Measurements from ENCODE around the gene OR52I1. TPM values are rescaled to one million over a fixed set of nuclear protein-coding genes. Genes with fewer than 3 reads are reported as not detected.

The OR52I1 gene
- total RNA-seq, 2 experiments from 2014 or later: not detected

- intact Hi-C loops (cut with DNase I, micrococcal nuclease): no loop called here
- Mint-ChIP-seq H3K4me1 (no peaks in the 10 kb centered on the region), H3K9me3 (ENCODE audit: low read depth) (no peaks in the 10 kb centered on the region), H3K27me3 (peaks cover 13% of the 10 kb centered on the region), H3K4me3 (no peak overlapping the region), H3K36me3 (ENCODE audit: low read depth) (no peaks in the 10 kb centered on the region), H3K27ac (no peak overlapping the region)
- no peak for ATAC-seq
- DNase-seq: no peak
- POLR2A ChIA-PET: no interaction called here
- CTCF ChIA-PET: no interaction called here
These were observed 50.4 kb downstream of the OR52I1 start for GRCh38 chr11:4644233-4644632.

Other genes with a start within 250 kb of the OR52I1 start
- not detected for gene OR52B4, start 225.7 kb upstream of the OR52I1 start, total RNA-seq
- gene TRIM21, start 200.3 kb upstream of the OR52I1 start, total RNA-seq: 10 to 100 TPM; 45.6 to 66.6 TPM
- gene OR52K2, start 144.7 kb upstream of the OR52I1 start, total RNA-seq: under 1 TPM in 1 of 2 experiments, not detected in 1; 0.18 TPM
- gene OR52K1, start 111.4 kb upstream of the OR52I1 start, total RNA-seq: under 1 TPM in 1 of 2 experiments, not detected in 1; 0.07 TPM
- gene OR52M1, start 48.8 kb upstream of the OR52I1 start, total RNA-seq: not detected
- gene OR52I2, start 12.3 kb upstream of the OR52I1 start, total RNA-seq: not detected
- gene TRIM68, start 14.2 kb downstream of the OR52I1 start, total RNA-seq: 1 to 10 TPM; 8.9 to 9.2 TPM
- not detected for gene OR51D1, start 43.4 kb downstream of the OR52I1 start, total RNA-seq
- gene OR51E1, start 49.9 kb downstream of the OR52I1 start, total RNA-seq: not detected
- not detected for gene OR51E2, start 103.8 kb downstream of the OR52I1 start, total RNA-seq
- not detected for gene MMP26, start 110.7 kb downstream of the OR52I1 start, total RNA-seq
- gene OR51F1, start 175.9 kb downstream of the OR52I1 start, total RNA-seq: not detected
- gene OR52R1, start 210.3 kb downstream of the OR52I1 start, total RNA-seq: not detected
- not detected for gene OR51F2, start 227.3 kb downstream of the OR52I1 start, total RNA-seq

All from activated CD4-positive, alpha-beta T cell treated with anti-CD3 and anti-CD28 coated beads for 36 hours (primary cell).